ENCODE results near the gene GSK3A. TPM values are rescaled to one million over a fixed set of nuclear protein-coding genes. Genes with fewer than 3 reads are reported as not detected.

The GSK3A gene
- total RNA-seq, 1 donor from 2014 or later, result 52.3 TPM

DNA sequence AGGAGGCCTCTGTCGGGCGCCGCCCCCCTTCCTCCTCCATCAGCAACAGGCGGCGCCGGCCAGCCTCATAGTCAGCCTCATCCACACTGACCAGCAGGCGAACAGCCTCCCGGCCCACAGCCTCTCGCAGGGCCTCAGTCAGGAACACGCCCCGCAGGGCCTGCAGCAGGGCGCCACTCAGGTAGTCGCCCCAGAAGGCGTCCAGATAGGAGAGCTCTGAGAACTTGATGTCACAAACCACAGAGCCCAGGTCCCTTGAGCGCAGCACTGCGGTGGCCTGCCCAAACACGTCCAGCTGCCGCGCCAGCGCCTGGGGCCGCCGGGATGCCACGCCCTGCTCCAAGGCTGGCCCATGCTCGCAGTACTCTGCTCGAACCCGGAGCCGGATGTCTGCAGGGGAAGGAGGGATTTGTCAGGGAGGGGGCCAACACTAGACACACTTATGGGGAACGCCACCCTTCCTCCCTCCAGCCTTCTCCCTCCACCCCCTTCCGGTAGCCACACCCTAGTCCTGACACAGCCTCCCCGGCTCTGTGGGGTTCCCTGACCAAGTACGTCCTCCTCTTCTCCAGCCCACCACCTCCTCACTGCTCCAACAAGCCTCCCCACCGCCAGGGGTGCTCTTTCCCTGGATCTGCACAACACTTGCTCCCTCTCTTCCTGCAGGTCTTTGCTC is 42.8 kb downstream of the GSK3A start:
- no peak for TF ChIP-seq CTCF (IDR thresholded peaks at IDR 0.05)
- H3K36me3 Mint-ChIP-seq (ENCODE audit: unreplicated experiment), result peaks cover 35% of the 10 kb centered on the region
- no peaks in the 10 kb centered on the region for H3K4me1 Mint-ChIP-seq (ENCODE audit: unreplicated experiment)
- H3K27me3 Mint-ChIP-seq (ENCODE audit: unreplicated experiment), result no peaks in the 10 kb centered on the region
- no peaks in the 10 kb centered on the region for H3K9me3 Mint-ChIP-seq (ENCODE audit: unreplicated experiment)
- DNase-seq (ENCODE audit: extremely low spot score, unreplicated experiment), result no peak
- H3K27ac Mint-ChIP-seq (ENCODE audit: unreplicated experiment), result no peak overlapping the region
- no peak overlapping the region for H3K4me3 Mint-ChIP-seq (ENCODE audit: unreplicated experiment)

- no peaks in the 10 kb centered on the region for H3K9me3 Mint-ChIP-seq (ENCODE audit: unreplicated experiment)
- no peak for DNase-seq (ENCODE audit: extremely low spot score, unreplicated experiment)
- H3K4me1 Mint-ChIP-seq (ENCODE audit: unreplicated experiment), result no peaks in the 10 kb centered on the region
- peaks cover 30% of the 10 kb centered on the region for H3K36me3 Mint-ChIP-seq (ENCODE audit: unreplicated experiment)
- TF ChIP-seq CTCF (IDR thresholded peaks at IDR 0.05), result no peak
- no peak overlapping the region for H3K4me3 Mint-ChIP-seq (ENCODE audit: unreplicated experiment)
- peaks cover 2% of the 10 kb centered on the region for H3K27me3 Mint-ChIP-seq (ENCODE audit: unreplicated experiment)
- no peak overlapping the region for H3K27ac Mint-ChIP-seq (ENCODE audit: unreplicated experiment)
Observed at GRCh38 chr19:42198676-42199439, 43.5 kb downstream of the GSK3A start.

- H3K4me1 Mint-ChIP-seq (ENCODE audit: unreplicated experiment), result no peaks in the 10 kb centered on the region
- peaks cover 7% of the 10 kb centered on the region for H3K9me3 Mint-ChIP-seq (ENCODE audit: unreplicated experiment)
- peaks cover 19% of the 10 kb centered on the region for H3K36me3 Mint-ChIP-seq (ENCODE audit: unreplicated experiment)
- no peak overlapping the region for H3K27ac Mint-ChIP-seq (ENCODE audit: unreplicated experiment)
- no peak for TF ChIP-seq CTCF (IDR thresholded peaks at IDR 0.05)
- peaks cover 4% of the 10 kb centered on the region for H3K27me3 Mint-ChIP-seq (ENCODE audit: unreplicated experiment)
- no peak overlapping the region for H3K4me3 Mint-ChIP-seq (ENCODE audit: unreplicated experiment)
- DNase-seq (ENCODE audit: extremely low spot score, unreplicated experiment), result no peak
Observed at GRCh38 chr19:42197375-42197817, 45.0 kb downstream of the GSK3A start.

- TF ChIP-seq CTCF (IDR thresholded peaks at IDR 0.05), result no peak
Observed at GRCh38 chr19:42196011-42197001, 46.1 kb downstream of the GSK3A start.

More at GRCh38 chr19:42196011-42197001, 46.1 kb downstream of the GSK3A start:
- Mint-ChIP-seq H3K27ac (ENCODE audit: unreplicated experiment) (no peak overlapping the region), H3K4me3 (ENCODE audit: unreplicated experiment) (no peak overlapping the region), H3K4me1 (ENCODE audit: unreplicated experiment) (no peaks in the 10 kb centered on the region), H3K27me3 (ENCODE audit: unreplicated experiment) (peaks cover 13% of the 10 kb centered on the region), H3K36me3 (ENCODE audit: unreplicated experiment) (peaks cover 16% of the 10 kb centered on the region), H3K9me3 (ENCODE audit: unreplicated experiment) (peaks cover 7% of the 10 kb centered on the region)
- DNase-seq (ENCODE audit: extremely low spot score, unreplicated experiment), result no peak

Measured in osteocyte (in vitro differentiated cells).